ENCODE data around the gene FAH.

Gene FAH

GRCh38 chr15:80157215-80157614 lies 4.4 kb downstream of the FAH start:
- TF ChIP-seq ZFX (IDR thresholded peaks at IDR 0.05; ENCODE audit: borderline replicate concordance) (no peak), CTCF (IDR thresholded peaks at IDR 0.05) (no peak)

GRCh38 chr15:80159301-80159700 lies 6.5 kb downstream of the FAH start:
- no peak overlapping the region for H3K27ac ChIP-seq

More at GRCh38 chr15:80157215-80157614, 4.4 kb downstream of the FAH start:
- H3K27ac ChIP-seq, result no peak overlapping the region

GRCh38 chr15:80159811-80160569 lies 7.2 kb downstream of the FAH start:
- no peak for TF ChIP-seq ZFX (IDR thresholded peaks at IDR 0.05; ENCODE audit: borderline replicate concordance)
- no peak for TF ChIP-seq CTCF (IDR thresholded peaks at IDR 0.05)
- no peak overlapping the region for H3K27ac ChIP-seq

More at GRCh38 chr15:80159301-80159700, 6.5 kb downstream of the FAH start:
- TF ChIP-seq ZFX (IDR thresholded peaks at IDR 0.05; ENCODE audit: borderline replicate concordance) (no peak), CTCF (IDR thresholded peaks at IDR 0.05) (no peak)

- no peak overlapping the region for H3K27ac ChIP-seq
- TF ChIP-seq ZFX (IDR thresholded peaks at IDR 0.05; ENCODE audit: borderline replicate concordance), result no peak
- TF ChIP-seq CTCF (IDR thresholded peaks at IDR 0.05), result no peak
These were observed 7.9 kb downstream of the FAH start for GRCh38 chr15:80160570-80161156.

GRCh38 chr15:80161468-80162016 lies 8.7 kb downstream of the FAH start:
- H3K27ac ChIP-seq, result peak overlapping the region; percentile 51
- TF ChIP-seq CTCF (IDR thresholded peaks at IDR 0.05) (no peak), ZFX (IDR thresholded peaks at IDR 0.05; ENCODE audit: borderline replicate concordance) (no peak)

GRCh38 chr15:80162059-80162554 lies 9.3 kb downstream of the FAH start:
- peak overlapping the region; percentile 51 for H3K27ac ChIP-seq
- TF ChIP-seq CTCF (IDR thresholded peaks at IDR 0.05), result no peak
- TF ChIP-seq ZFX (IDR thresholded peaks at IDR 0.05; ENCODE audit: borderline replicate concordance), result no peak

GRCh38 chr15:80163217-80163616 lies 10.4 kb downstream of the FAH start:
- TF ChIP-seq CTCF (IDR thresholded peaks at IDR 0.05), result no peak
- TF ChIP-seq ZFX (IDR thresholded peaks at IDR 0.05; ENCODE audit: borderline replicate concordance), result no peak
- H3K27ac ChIP-seq, result peak overlapping the region; percentile 51

All from 22Rv1 (cell line).